ENCODE data around the gene ZNF793.

Gene ZNF793

GRCh38 chr19:37466798-37467607 is 39.7 kb upstream of the ZNF793 start, which contains the start of gene ZNF569:
Gene ZNF569, minus strand, starts transcription at chr19:37467444. Its CDS starts 22,523 bp downstream, at chr19:37444921.
- TF ChIP-seq PATZ1 (CRISPR knock-in tag; IDR thresholded peaks at IDR 0.05; ENCODE audit: borderline replicate concordance) (peak; percentile 76; the same call in 1 of the 2 replicates), PPARA (CRISPR knock-in tag; IDR thresholded peaks at IDR 0.05; ENCODE audit: borderline replicate concordance) (no peak), CREB5 (CRISPR knock-in tag; IDR thresholded peaks at IDR 0.05; ENCODE audit: low read depth) (no peak), TCF4 (CRISPR knock-in tag; IDR thresholded peaks at IDR 0.05; ENCODE audit: borderline replicate concordance) (no peak), ZNF8 (CRISPR knock-in tag; IDR thresholded peaks at IDR 0.05) (no peak), CSRNP3 (CRISPR knock-in tag; IDR thresholded peaks at IDR 0.05) (no peak), ARNTL (CRISPR knock-in tag; IDR thresholded peaks at IDR 0.05; ENCODE audit: borderline replicate concordance, low read depth) (no peak), TOX (CRISPR knock-in tag; IDR thresholded peaks at IDR 0.05; ENCODE audit: borderline replicate concordance) (no peak), ZFP30 (CRISPR knock-in tag; IDR thresholded peaks at IDR 0.05) (no peak), ISL1 (CRISPR knock-in tag; IDR thresholded peaks at IDR 0.05) (no peak), TSHZ2 (CRISPR knock-in tag; IDR thresholded peaks at IDR 0.05) (no peak), GLIS3 (CRISPR knock-in tag; IDR thresholded peaks at IDR 0.05) (no peak), OSR1 (CRISPR knock-in tag; IDR thresholded peaks at IDR 0.05) (no peak), RARB (CRISPR knock-in tag; IDR thresholded peaks at IDR 0.05) (no peak), ZC3H10 (CRISPR knock-in tag; IDR thresholded peaks at IDR 0.05) (no peak), SNAI2 (CRISPR knock-in tag; IDR thresholded peaks at IDR 0.05) (no peak), ZFP3 (CRISPR knock-in tag; IDR thresholded peaks at IDR 0.05) (0 out of 2 replicates have a peak, but pooled peaks have one; percentile 30)
- peak; percentile 78 for ATAC-seq

- ATAC-seq: no peak
- TF ChIP-seq BACH2 (CRISPR knock-in tag; IDR thresholded peaks at IDR 0.05; ENCODE audit: borderline replicate concordance): no peak
- no peak for TF ChIP-seq ARNTL (CRISPR knock-in tag; IDR thresholded peaks at IDR 0.05; ENCODE audit: borderline replicate concordance, low read depth)
- no peak for TF ChIP-seq CSRNP3 (CRISPR knock-in tag; IDR thresholded peaks at IDR 0.05)
- TF ChIP-seq PPARA (CRISPR knock-in tag; IDR thresholded peaks at IDR 0.05; ENCODE audit: borderline replicate concordance): no peak
- TF ChIP-seq ZFP30 (CRISPR knock-in tag; IDR thresholded peaks at IDR 0.05): no peak
- TF ChIP-seq POU6F1 (CRISPR knock-in tag; IDR thresholded peaks at IDR 0.05; ENCODE audit: borderline replicate concordance, low read depth): no peak
- no peak for TF ChIP-seq ESRRG (CRISPR knock-in tag; IDR thresholded peaks at IDR 0.05)
- TF ChIP-seq PATZ1 (CRISPR knock-in tag; IDR thresholded peaks at IDR 0.05; ENCODE audit: borderline replicate concordance): no peak
- no peak for TF ChIP-seq OSR1 (CRISPR knock-in tag; IDR thresholded peaks at IDR 0.05)
- TF ChIP-seq CSDC2 (CRISPR knock-in tag; IDR thresholded peaks at IDR 0.05): no peak
- no peak for TF ChIP-seq ZFP3 (CRISPR knock-in tag; IDR thresholded peaks at IDR 0.05)
- TF ChIP-seq ZC3H10 (CRISPR knock-in tag; IDR thresholded peaks at IDR 0.05): no peak
- no peak for TF ChIP-seq RARB (CRISPR knock-in tag; IDR thresholded peaks at IDR 0.05)
- TF ChIP-seq TSHZ2 (CRISPR knock-in tag; IDR thresholded peaks at IDR 0.05): no peak
- TF ChIP-seq ZNF8 (CRISPR knock-in tag; IDR thresholded peaks at IDR 0.05): no peak
Observed at GRCh38 chr19:37467608-37468090, 39.1 kb upstream of the ZNF793 start.
